ENCODE results near the gene ADAMTS17. TPM values are rescaled to one million over a fixed set of nuclear protein-coding genes. Genes with fewer than 3 reads are reported as not detected.

Gene ADAMTS17
- polyA plus RNA-seq, 2 of the 4 experiments (the other 2 are of a cell fraction) = 0.05 TPM; not detected in 1

- H3K4me2 ChIP-seq = no peak overlapping the region
- TF ChIP-seq TFCP2L1 (CRISPR knock-in tag; IDR thresholded peaks at IDR 0.05) (no peak), HMGXB4 (CRISPR knock-in tag; IDR thresholded peaks at IDR 0.05; ENCODE audit: borderline replicate concordance) (no peak), MAFK (IDR thresholded peaks at IDR 0.05; ENCODE audit: partially characterized antibody) (no peak), SMC3 (IDR thresholded peaks at IDR 0.05) (no peak), EHMT2 (IDR thresholded peaks at IDR 0.05; ENCODE audit: low read depth) (no peak), CHD4 (IDR thresholded peaks at IDR 0.05; ENCODE audit: borderline replicate concordance) (no peak), USF2 (IDR thresholded peaks at IDR 0.05) (no peak), MAZ (IDR thresholded peaks at IDR 0.05; ENCODE audit: borderline replicate concordance, low read depth, low read length) (no peak), CHD2 (IDR thresholded peaks at IDR 0.05; ENCODE audit: low read length, partially characterized antibody) (no peak)
- FAIRE-seq (no peak), DNase-seq (ENCODE audit: low read depth in 1 of 2, low spot score in 1 of 2) (no peak), ATAC-seq (no peak)
- POLR2A ChIA-PET = no interaction called here
- CTCF ChIA-PET = interaction anchor here (0.6 to 1.2 kb wide), 2 partner anchors 135 to 450 kb away, joined by 3 read pairs; no protein-coding TSS in a partner anchor
- no peak overlapping the region for H3K4me3 ChIP-seq
- H3K4me1 ChIP-seq = no peaks in the 10 kb centered on the region
- no peaks in the 10 kb centered on the region for H3K9me3 ChIP-seq
- no peak overlapping the region for H3K27ac ChIP-seq
- 13% methylated on average over 3 of the region's 3 CpGs for WGBS (ENCODE audit: missing lambda C conversion rate)
These were observed 126.0 kb downstream of the ADAMTS17 start for GRCh38 chr15:100215843-100216169.

GRCh38 chr15:100215031-100215842, 126.5 kb downstream of the ADAMTS17 start:
- ChIA-PET CTCF (interaction anchor here (0.6 to 0.9 kb wide), 2 partner anchors 14 to 451 kb away, joined by 3 read pairs; no protein-coding TSS in a partner anchor), POLR2A (no interaction called here)
- Histone ChIP-seq H3K4me3 (no peak overlapping the region), H3K4me2 (no peak overlapping the region), H3K27ac (no peak overlapping the region), H3K9me3 (no peaks in the 10 kb centered on the region), H3K4me1 (no peaks in the 10 kb centered on the region)
- ATAC-seq (no peak), DNase-seq (ENCODE audit: low read depth in 1 of 2, low spot score in 1 of 2) (no peak), FAIRE-seq (no peak)
- 35% methylated on average over 13 of the region's 13 CpGs for WGBS (ENCODE audit: missing lambda C conversion rate)
- TF ChIP-seq ZSCAN20 (CRISPR knock-in tag; IDR thresholded peaks at IDR 0.05) (no peak), TP53 (CRISPR knock-in tag; IDR thresholded peaks at IDR 0.05) (no peak), HOXB13 (CRISPR knock-in tag; IDR thresholded peaks at IDR 0.05; ENCODE audit: low read depth) (no peak), RFX5 (IDR thresholded peaks at IDR 0.05) (no peak), MAZ (IDR thresholded peaks at IDR 0.05; ENCODE audit: borderline replicate concordance, low read depth, low read length) (no peak), PBX3 (IDR thresholded peaks at IDR 0.05) (no peak), CBX8 (IDR thresholded peaks at IDR 0.05) (no peak), JUN (IDR thresholded peaks at IDR 0.05) (no peak), CHD2 (IDR thresholded peaks at IDR 0.05; ENCODE audit: low read length, partially characterized antibody) (no peak), MAX (IDR thresholded peaks at IDR 0.05) (no peak), EHMT2 (IDR thresholded peaks at IDR 0.05; ENCODE audit: low read depth) (no peak), ELK1 (IDR thresholded peaks at IDR 0.05; ENCODE audit: low read depth, low read length) (no peak), BHLHE40 (IDR thresholded peaks at IDR 0.05; ENCODE audit: low read depth, low read length) (no peak), SMC3 (IDR thresholded peaks at IDR 0.05) (no peak), CHD4 (IDR thresholded peaks at IDR 0.05; ENCODE audit: borderline replicate concordance) (no peak), REST (IDR thresholded peaks at IDR 0.05) (no peak), ZC3H11A (IDR thresholded peaks at IDR 0.05) (no peak)

All from A549 (cell line).